GM12873 (cell line): ENCODE data around the gene TBC1D8.

ENCODE experiments used
- CTCF ChIP-seq: IDR thresholded peaks from 2 replicates; pipeline ENCODE4 v1.5.1; 2012; ENCODE audit warnings: low read depth, mild to moderate bottlenecking, moderate library complexity, low read length, control low read depth; ENCODE audit not compliant: insufficient read depth; ENCODE audit errors: missing control alignments

TBC1D8 gene

GRCh38 chr2:101130081-101130480, 21.1 kb downstream of the TBC1D8 start:
- no peak for TF ChIP-seq CTCF

DNA sequence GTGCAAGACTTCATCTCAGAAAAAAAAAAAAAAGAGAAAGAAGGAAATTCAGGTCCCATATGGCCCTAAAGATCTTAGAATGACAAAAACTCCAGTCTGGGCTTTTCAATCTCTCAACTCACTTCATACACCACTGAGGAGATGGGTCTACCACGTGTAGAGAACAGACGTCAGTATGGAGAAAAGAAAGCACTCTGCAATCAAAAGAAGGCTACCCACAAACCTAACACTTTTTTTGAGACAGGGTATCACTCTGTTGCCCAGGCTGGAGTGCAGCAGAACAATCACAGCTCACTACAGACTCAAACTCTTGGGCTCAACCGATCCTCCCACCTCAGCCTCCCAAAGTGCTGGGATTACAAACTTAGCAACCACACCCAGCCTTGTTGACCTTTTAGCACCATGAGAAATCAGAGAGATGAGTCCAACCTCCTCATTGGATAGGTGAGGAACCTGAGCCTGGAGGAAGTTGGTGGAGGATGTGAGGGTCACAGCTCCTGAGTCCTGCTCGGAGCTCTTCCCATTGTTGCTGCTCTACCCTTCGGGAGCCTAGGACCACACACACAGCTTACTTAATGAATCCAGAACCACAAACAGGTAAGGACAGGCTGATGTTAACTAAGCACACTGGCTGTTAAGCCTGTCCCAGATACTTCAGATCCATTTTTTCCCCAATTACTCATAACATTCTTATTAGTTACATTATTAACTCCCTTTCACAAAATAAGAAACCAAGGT, 23.7 kb downstream of the TBC1D8 start:
- TF ChIP-seq CTCF = no peak

- TF ChIP-seq CTCF = no peak
Observed at GRCh38 chr2:101125808-101126207, 25.4 kb downstream of the TBC1D8 start.

DNA sequence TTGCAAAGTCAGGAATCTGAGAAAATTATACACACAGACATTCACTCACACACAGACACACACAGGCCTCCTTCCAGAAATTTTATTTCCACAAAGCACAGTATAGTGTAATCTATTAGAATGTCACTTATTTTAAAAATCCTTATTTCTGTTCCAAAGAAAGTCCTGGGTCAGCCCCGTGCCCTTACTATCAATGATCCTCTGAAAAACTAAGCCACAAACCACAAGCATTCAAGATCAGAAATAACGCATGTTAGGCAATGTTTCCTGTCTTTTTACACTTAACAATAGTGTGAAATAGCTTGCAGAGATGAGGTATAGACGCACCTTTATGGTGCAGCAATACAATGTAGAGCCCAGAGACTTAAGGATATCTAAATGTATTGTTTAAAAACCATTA, 25.8 kb downstream of the TBC1D8 start:
- no peak for TF ChIP-seq CTCF

- no peak for TF ChIP-seq CTCF
Observed at GRCh38 chr2:101124643-101125366, 26.4 kb downstream of the TBC1D8 start.

GRCh38 chr2:101123795-101124471, 27.2 kb downstream of the TBC1D8 start:
- TF ChIP-seq CTCF = no peak

DNA sequence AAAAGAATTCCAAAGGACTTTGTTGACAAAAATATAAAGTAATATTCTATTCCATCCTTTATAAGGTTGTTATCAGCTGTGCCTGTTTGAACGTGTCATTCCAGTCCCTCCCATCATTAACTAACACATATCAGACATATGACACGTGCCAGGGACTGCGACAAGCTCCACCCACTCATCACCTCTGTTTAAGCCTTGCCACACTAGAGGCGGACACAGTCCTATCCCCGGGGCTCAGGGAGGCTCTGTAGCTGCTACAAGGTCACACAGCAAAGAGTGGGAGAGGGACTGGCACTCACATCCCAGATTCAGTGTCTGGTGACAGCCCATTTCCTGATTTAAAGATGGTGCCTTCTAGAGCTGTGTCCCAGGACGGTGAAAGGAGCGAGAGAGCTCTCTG, 30.0 kb downstream of the TBC1D8 start:
- no peak for TF ChIP-seq CTCF
